GM18907 (cell line): Measurements from ENCODE around the gene DUS4L.

Experiments used
- ATAC-seq: cut with Tn5 transposase; IDR thresholded peaks from one replicate; pipeline ENCODE4 v1.9.1; 2021; ENCODE audit warnings: mild to moderate bottlenecking, moderate library complexity; ENCODE audit not compliant: unreplicated experiment

DUS4L gene

DNA sequence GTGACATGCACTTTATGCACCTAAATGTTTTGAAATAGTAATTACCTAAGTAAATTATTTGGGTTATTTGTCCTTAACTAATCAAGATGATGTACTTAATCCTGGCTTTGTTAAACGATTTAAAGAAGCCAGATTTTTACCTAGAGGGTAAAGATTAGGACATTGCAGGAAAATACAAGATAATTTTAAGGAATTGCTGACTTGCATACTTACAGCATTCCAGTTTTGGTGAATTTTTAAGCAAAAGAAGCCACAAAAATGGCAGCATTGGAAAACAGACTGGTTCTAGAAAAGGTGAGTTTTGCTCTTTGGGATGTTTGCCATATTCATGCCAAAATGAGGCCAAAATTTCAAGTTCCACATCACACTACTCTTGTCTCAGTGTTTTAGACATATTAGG lies 49.7 kb downstream of the DUS4L start:
- no peak for ATAC-seq

GRCh38 chr7:107613948-107614347 lies 50.2 kb downstream of the DUS4L start:
- no peak for ATAC-seq

- no peak for ATAC-seq
These were observed 50.7 kb downstream of the DUS4L start for GRCh38 chr7:107614425-107614824.

DNA sequence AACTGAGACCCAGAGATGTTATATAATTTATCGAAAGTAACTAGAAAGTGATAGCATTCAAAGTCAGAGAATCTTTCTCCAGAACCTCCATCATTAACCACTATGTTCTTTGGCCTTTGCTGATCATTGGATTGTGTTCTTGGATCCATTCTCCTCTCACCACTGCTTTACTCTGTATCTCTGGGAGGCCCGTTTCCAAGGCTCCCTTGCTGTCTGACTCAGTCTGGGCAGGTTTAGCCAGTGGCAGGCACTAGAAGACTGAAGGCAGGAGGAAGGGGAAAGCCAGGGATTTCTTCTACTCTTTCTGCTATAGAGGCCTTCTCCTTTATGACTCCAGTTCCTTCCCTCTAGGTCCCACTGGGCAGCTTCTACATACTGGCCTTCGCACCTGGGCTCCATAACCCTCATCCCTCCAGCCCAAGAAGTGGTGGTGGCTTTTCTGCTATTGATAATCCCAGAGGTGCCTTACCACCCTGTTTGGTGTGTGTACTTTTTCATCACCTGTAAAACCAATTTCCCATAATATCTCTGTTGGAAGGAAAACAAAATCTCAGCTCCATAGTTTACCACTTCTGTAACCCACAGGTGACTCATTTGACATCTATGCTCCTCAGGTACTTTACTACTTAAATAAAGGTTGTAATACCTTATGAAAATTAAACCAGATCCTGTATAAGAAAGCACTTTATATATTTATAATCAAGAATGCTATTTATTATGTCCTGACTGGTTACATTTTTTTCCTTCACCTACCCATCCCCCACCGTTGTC lies 52.3 kb downstream of the DUS4L start:
- no peak for ATAC-seq

DNA sequence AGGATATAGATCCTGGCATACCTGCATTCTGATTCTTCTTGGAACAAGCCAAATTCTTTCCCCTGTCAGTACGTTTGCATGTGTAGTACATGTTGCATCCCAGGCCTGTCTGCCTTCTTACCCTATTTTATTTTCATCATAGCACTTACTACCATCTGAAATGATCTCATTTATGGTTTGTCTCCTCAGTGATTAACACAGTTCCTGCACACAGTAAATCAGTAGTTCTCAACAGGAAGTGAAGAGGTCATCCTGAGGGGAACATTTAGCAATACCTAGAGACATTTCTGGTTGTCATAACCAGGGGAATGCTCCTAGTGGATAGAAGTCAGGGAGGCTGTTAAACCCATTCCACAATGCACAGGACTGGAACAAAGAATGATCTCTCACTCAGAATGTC lies 58.7 kb downstream of the DUS4L start:
- ATAC-seq, result no peak

- no peak for ATAC-seq
These were observed 59.1 kb downstream of the DUS4L start for GRCh38 chr7:107622894-107623293.

DNA sequence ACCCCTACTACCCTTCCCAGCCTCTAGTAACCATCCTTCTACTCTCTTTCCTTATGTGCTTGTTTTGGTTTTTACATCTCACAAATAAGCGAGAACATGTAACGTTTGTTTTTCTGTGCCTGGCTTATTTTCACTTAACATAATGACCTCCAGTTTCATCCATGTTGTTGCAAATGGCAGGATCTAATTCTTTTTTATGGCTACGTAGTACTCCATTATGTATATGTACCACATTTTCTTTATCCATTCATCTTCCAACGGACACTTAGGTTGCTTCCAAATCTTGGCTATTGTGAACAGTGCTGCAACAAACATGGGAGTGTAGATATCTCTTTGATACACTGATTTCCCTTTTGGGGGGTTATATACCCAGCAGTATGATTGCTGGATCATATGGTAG lies 63.2 kb downstream of the DUS4L start:
- ATAC-seq, result no peak
